ENCODE results near the gene VWA8.

GRCh38 chr13:41633776-41634175 is 327.1 kb downstream of the VWA8 start:
- TF ChIP-seq POLR2AphosphoS5 (IDR thresholded peaks at IDR 0.05; ENCODE audit: low read depth, low read length) = no peak
- TF ChIP-seq GABPA (IDR thresholded peaks at IDR 0.05; ENCODE audit: borderline replicate concordance, insufficient read depth, low read length) = no peak
- no peak for TF ChIP-seq RFX5 (IDR thresholded peaks at IDR 0.05; ENCODE audit: borderline replicate concordance, low read depth, low read length)
- TF ChIP-seq CTCF (IDR thresholded peaks at IDR 0.05; ENCODE audit: control extremely low read depth in 1 of 3, insufficient read depth in 1 of 3, low read depth in 1 of 3, low read length in 3 of 3) = no peak
